KOPT-K1 (cell line): ENCODE data around the gene ANKRD33.

ENCODE experiments used
- H3K27ac ChIP-seq: fragments of 200-600 bp; sonication (generic); 2 replicates; pipeline ENCODE4 v1.5.1; 2016; ENCODE audit warnings: antibody characterized with exemption, mild to moderate bottlenecking, low read depth, low read length; ENCODE audit not compliant: poor library complexity, severe bottlenecking
- H3K36me3 ChIP-seq: fragments of 200-600 bp; sonication (generic); 2 replicates; pipeline ENCODE4 v1.5.1; 2017; ENCODE audit warnings: antibody characterized with exemption, mild to moderate bottlenecking, low read length, moderate library complexity; ENCODE audit not compliant: insufficient read depth
- H3K9me3 ChIP-seq: fragments of 200-600 bp; sonication (generic); 2 replicates; pipeline ENCODE4 v1.5.1; 2017; ENCODE audit warnings: antibody characterized with exemption, low read length, mild to moderate bottlenecking; ENCODE audit not compliant: insufficient read depth, poor library complexity, severe bottlenecking

The ANKRD33 gene

DNA sequence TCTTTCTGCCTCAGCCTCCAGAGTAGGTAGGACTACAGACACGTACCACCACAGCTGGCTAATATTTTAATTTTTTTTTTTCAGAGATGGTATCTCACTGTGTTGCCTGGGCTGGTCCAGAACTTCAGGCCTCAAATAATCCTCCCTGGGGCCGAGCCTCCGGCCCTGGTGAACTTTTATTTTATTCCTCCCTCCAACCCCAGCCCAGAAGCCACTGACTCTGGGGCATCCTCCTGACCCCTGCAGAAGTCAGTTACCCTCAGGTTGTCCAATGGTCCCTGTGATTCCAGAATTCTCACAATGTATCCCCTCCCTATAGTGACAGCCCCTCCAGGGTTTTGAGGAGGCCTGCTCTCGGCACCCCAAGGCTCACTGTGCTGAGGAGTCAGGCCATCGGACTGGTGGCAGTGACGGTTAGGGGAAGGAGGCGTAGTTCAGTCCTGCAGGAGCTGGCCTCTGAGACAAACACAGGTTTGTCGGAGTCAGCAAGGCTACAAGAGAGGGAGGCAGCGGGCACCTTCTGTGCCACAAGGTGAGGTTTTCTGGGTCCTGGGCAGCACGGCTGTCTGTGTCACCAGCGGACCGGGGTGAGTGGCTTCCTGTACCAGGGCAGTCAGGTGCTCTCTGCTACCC, 20.0 kb upstream of the ANKRD33 start:
- Histone ChIP-seq H3K36me3 (no peaks in the 10 kb centered on the region), H3K9me3 (no peaks in the 10 kb centered on the region), H3K27ac (no peak overlapping the region)

GRCh38 chr12:51868821-51869495, 18.9 kb upstream of the ANKRD33 start:
- no peaks in the 10 kb centered on the region for H3K9me3 ChIP-seq
- H3K27ac ChIP-seq: no peak overlapping the region
- no peaks in the 10 kb centered on the region for H3K36me3 ChIP-seq

GRCh38 chr12:51869496-51869865, 18.4 kb upstream of the ANKRD33 start:
- Histone ChIP-seq H3K36me3 (no peaks in the 10 kb centered on the region), H3K9me3 (no peaks in the 10 kb centered on the region), H3K27ac (no peak overlapping the region)

GRCh38 chr12:51869931-51870330, 18.0 kb upstream of the ANKRD33 start:
- Histone ChIP-seq H3K9me3 (no peaks in the 10 kb centered on the region), H3K36me3 (no peaks in the 10 kb centered on the region), H3K27ac (no peak overlapping the region)

DNA sequence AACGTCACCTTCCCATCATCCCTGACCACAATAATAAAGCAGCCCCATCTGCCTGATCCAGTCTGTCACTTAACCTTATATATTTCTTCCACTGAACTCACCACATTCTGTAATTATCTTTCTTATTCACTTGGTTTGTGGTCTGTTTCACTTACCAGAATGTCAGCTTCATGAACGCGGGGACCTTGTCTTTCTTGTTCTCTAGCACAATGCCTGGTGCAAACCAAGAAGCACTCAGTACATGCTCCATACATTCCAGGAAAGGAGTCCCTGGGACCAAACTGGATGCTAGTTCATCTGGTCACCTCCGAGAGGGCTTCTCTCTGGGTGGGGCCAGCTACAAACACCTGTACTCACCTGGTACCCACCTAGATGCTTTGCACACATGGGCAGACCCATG, 17.4 kb upstream of the ANKRD33 start:
- H3K27ac ChIP-seq: no peak overlapping the region
- H3K36me3 ChIP-seq: no peaks in the 10 kb centered on the region
- H3K9me3 ChIP-seq: no peaks in the 10 kb centered on the region

DNA sequence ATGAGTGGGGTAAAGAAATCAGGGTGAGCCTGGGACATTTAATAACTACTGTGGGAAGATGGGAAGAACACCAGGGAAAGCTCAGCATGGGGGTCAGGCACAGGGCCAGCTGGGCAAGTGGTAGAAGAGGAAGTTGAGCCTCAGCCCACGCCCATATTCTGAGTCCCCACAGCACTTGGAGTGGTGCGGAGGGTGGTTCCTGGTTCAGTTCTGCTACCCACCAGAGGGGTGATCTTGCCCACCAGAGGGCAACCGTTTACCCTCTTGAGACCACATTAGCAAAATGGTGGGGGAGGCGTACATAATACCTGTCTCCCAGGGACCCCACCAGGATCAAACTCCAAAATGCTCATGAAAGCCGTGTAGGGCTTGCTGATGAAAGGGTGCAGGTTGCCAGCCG, 16.8 kb upstream of the ANKRD33 start:
- H3K27ac ChIP-seq: no peak overlapping the region
- no peaks in the 10 kb centered on the region for H3K9me3 ChIP-seq
- H3K36me3 ChIP-seq: no peaks in the 10 kb centered on the region

GRCh38 chr12:51871918-51872688, 15.8 kb upstream of the ANKRD33 start:
- no peaks in the 10 kb centered on the region for H3K36me3 ChIP-seq
- no peak overlapping the region for H3K27ac ChIP-seq
- H3K9me3 ChIP-seq: no peaks in the 10 kb centered on the region

- Histone ChIP-seq H3K9me3 (no peaks in the 10 kb centered on the region), H3K36me3 (no peaks in the 10 kb centered on the region), H3K27ac (no peak overlapping the region)
Observed at GRCh38 chr12:51872689-51872981, 15.3 kb upstream of the ANKRD33 start.

DNA sequence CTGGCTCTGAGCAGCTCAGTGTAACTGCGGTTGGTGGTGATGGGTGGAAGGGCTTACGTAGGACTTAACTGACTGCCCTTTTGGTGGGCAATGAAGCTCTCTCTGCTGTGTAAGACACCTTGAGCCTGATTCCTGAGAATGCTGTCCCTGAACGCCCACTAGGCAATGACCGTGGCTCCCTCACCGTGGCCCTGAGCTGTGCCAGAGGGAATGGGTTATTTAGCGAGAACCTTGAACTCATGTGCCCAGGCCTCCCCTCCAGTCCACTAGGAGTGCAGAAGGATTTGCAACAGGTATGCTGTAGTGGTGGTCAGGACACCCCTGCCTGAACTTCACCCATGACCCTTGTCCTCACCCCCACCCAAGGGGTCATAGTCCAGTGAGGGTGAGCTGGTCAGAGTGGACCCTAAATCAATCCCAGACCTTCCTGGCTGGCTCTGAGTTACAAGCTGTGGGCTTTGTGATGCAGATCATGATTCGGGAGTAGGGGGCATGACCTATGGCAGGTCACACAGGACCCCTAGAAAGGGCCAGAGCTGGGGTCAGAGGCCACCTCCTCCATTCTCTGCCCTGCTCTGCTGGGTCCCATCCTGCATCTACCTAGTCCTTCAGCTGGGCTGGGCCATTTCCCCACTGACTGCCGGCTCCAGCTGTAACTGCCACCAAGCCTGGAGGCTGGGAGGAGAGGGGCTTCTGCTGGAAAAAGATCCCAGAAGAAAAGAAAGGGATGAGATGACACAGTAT, 14.5 kb upstream of the ANKRD33 start:
- Histone ChIP-seq H3K9me3 (no peaks in the 10 kb centered on the region), H3K27ac (no peak overlapping the region), H3K36me3 (no peaks in the 10 kb centered on the region)

DNA sequence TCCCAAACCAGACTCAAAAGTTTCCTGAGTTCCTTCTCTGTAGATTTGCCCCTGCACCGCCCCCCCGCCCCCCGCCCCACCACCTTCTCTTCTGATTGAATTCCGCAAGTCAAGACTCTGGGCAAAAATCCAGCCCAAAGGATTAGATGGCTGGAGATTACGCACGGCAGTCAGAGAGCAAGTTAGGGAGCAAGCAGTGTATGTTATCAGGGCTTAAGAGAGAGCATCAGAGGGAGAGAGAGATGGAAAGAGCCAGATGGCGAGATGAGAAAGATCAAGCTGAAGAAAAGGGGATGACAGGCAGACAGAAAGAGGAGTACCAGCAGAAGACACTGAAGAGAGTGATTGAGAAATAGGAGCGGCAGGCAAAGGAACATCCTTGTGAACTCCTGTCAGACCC, 13.9 kb upstream of the ANKRD33 start:
- no peaks in the 10 kb centered on the region for H3K36me3 ChIP-seq
- H3K9me3 ChIP-seq: no peaks in the 10 kb centered on the region
- no peak overlapping the region for H3K27ac ChIP-seq

- no peaks in the 10 kb centered on the region for H3K36me3 ChIP-seq
Observed at GRCh38 chr12:51874486-51874885, 13.4 kb upstream of the ANKRD33 start.

DNA sequence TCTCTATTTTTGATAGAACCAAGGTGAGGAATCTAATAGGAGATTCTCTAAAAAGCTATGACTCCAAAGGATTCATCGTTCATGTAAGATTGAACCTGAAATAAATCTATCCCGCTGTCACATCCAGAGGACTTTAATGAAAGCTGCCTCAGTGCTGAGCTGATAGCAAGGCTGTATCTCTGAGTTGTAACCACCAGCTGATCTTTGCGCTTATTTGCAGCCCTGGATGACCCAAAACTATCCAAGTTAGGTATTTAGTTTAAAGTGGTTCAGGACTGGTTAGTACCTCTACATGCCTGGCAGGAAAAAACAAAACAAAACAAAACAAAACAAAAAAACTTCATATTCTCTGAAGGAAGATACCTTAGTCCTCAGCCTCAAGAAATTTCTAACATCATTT, 8.8 kb upstream of the ANKRD33 start:
- Histone ChIP-seq H3K9me3 (no peaks in the 10 kb centered on the region), H3K27ac (no peak overlapping the region), H3K36me3 (no peaks in the 10 kb centered on the region)

More at GRCh38 chr12:51874486-51874885, 13.4 kb upstream of the ANKRD33 start:
- Histone ChIP-seq H3K9me3 (no peaks in the 10 kb centered on the region), H3K27ac (no peak overlapping the region)

DNA sequence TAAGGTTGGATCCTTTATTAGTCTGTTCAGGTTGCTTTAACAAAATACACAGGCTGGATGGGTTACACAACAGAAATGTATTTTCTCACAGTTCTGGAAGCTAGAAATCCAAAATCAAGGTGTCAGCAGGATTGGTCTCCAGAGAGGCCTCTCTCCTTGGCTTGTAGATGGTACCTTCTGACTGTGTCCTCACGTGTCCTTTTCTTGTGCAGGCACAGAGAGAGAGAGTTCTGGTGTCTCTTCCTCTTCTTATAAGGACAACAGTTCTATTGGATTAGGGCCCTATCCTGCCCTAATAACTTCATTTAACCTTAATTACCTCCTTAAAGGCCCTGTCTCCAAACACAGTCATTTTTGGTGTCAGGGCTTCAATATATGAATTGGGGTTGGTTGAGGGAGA, 4.6 kb upstream of the ANKRD33 start:
- Histone ChIP-seq H3K36me3 (no peaks in the 10 kb centered on the region), H3K9me3 (peaks cover 7% of the 10 kb centered on the region)

GRCh38 chr12:51883998-51884675, 3.8 kb upstream of the ANKRD33 start:
- no peaks in the 10 kb centered on the region for H3K36me3 ChIP-seq
- peaks cover 7% of the 10 kb centered on the region for H3K9me3 ChIP-seq
- no peak overlapping the region for H3K27ac ChIP-seq

More for the DNA sequence above, 4.6 kb upstream of the ANKRD33 start:
- H3K27ac ChIP-seq: no peak overlapping the region
